ENCODE measurements around the gene REEP2. TPM values are rescaled to one million over a fixed set of nuclear protein-coding genes. Genes with fewer than 3 reads are reported as not detected.

REEP2 gene
- polyA plus RNA-seq, 2 of the 4 experiments (the other 2 are of a cell fraction): 4.6 to 5.1 TPM

DNA sequence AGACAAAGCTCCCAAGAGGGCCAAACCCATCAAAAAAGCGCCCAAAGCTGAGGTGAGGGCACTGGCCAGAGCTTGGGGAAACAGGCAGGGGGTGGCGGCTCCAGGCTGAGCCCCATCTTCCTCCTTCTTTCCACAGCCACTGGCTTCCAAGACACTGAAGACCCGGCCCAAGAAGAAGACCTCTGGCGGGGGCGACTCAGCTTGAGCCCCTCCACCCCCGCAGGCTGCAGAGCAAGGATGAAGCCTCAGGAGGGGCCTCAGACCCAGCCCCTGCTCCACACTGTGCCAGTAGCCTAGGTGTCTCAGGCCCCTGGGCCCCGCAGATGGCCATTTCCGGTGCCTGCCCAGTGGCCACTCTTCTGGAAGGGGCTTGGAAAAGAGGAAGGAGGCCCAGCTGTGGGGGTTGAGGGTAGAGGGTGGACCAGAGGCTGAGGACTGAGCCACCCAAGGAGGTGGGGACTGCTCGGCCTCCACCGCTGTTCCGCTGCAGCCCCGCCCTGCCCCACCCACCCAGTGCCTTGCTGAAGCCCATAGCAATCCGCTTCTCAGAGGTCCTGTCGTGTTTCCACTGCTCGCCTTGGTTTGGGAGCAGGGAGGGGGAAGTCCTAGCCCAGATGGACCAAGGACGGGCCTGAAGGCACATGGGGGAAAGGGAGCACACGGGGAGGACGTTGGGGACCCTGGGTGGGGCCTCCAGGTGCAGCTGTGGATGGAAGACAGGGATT lies 6.9 kb downstream of the REEP2 start:
- POLR2A ChIA-PET: no interaction called here
- FAIRE-seq: no peak
- WGBS (ENCODE audit: missing lambda C conversion rate): 70% methylated on average over 11 of the region's 18 CpGs
- Histone ChIP-seq H3K4me3 (no peak overlapping the region), H3K4me2 (no peak overlapping the region), H3K27ac (no peak overlapping the region), H3K4me1 (peaks cover 9% of the 10 kb centered on the region; the same call in 1 of the 3 replicates), H3K9me3 (no peaks in the 10 kb centered on the region)
- no peak for ATAC-seq
- TF ChIP-seq CHD4 (IDR thresholded peaks at IDR 0.05; ENCODE audit: borderline replicate concordance) (no peak), MAZ (IDR thresholded peaks at IDR 0.05; ENCODE audit: borderline replicate concordance, low read depth, low read length) (no peak), HDAC2 (IDR thresholded peaks at IDR 0.05) (no peak)
- CTCF ChIA-PET: interaction anchor here (0.6 to 10.5 kb wide), 6 partner anchors 10 to 313 kb away, joined by 3 to 203 read pairs (median 4); partner anchors contain the start of gene EGR1
- no peak for DNase-seq (ENCODE audit: low read depth in 1 of 2, low spot score in 1 of 2)

DNA sequence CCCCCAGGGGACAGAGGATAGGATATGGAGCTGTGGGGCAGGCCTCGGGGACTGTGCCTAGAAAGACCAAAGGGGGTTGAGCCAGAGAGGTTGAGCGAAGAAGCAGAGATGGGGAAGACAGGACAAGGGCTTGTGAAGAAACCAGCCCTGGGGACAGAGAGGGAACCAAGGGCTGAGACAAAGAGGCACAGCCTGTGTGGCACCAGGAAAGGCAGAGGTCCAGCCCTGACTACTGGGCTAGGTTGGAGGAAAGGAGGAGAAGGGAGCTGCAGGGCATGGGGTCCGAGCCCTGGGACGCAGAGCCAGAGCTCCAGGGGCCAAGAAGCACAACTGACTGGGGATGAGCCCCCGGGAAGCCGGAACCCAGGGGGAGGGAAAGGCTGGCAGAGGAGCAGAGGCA lies 9.2 kb downstream of the REEP2 start:
- ChIA-PET POLR2A (interaction anchor here (0.6 to 2.3 kb wide), 2 partner anchors 16 to 227 kb away, joined by 4 to 13 read pairs; partner anchors contain the start of gene EGR1), CTCF (interaction anchor here (0.8 to 10.5 kb wide), 11 partner anchors 12 to 268 kb away, joined by 3 to 203 read pairs (median 17); partner anchors contain the start of gene EGR1)
- H3K4me3 ChIP-seq: no peak overlapping the region
- 76% methylated on average over 6 of the region's 6 CpGs for whole genome bisulfite sequencing (ENCODE audit: missing lambda C conversion rate)
- no peak for FAIRE-seq
- no peaks in the 10 kb centered on the region for H3K9me3 ChIP-seq
- H3K4me1 ChIP-seq: peaks cover 9% of the 10 kb centered on the region; the same call in 1 of the 3 replicates
- no peak for ATAC-seq
- H3K27ac ChIP-seq: no peak overlapping the region
- no peak for DNase-seq (ENCODE audit: low read depth in 1 of 2, low spot score in 1 of 2)
- TF ChIP-seq ZSCAN20 (CRISPR knock-in tag; IDR thresholded peaks at IDR 0.05) (no peak), MAZ (IDR thresholded peaks at IDR 0.05; ENCODE audit: borderline replicate concordance, low read depth, low read length) (no peak), TFCP2L1 (CRISPR knock-in tag; IDR thresholded peaks at IDR 0.05) (no peak), RCOR1 (IDR thresholded peaks at IDR 0.05; ENCODE audit: low read depth, low read length) (no peak), PHF8 (IDR thresholded peaks at IDR 0.05; ENCODE audit: borderline replicate concordance, low read depth) (no peak)
- TF ChIP-seq, protein P1, sequence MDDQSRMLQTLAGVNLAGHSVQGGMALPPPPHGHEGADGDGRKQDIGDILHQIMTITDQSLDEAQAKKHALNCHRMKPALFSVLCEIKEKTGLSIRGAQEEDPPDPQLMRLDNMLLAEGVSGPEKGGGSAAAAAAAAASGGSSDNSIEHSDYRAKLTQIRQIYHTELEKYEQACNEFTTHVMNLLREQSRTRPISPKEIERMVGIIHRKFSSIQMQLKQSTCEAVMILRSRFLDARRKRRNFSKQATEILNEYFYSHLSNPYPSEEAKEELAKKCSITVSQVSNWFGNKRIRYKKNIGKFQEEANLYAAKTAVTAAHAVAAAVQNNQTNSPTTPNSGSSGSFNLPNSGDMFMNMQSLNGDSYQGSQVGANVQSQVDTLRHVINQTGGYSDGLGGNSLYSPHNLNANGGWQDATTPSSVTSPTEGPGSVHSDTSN (IDR thresholded peaks at IDR 0.05): no peak
- H3K4me2 ChIP-seq: no peak overlapping the region

DNA sequence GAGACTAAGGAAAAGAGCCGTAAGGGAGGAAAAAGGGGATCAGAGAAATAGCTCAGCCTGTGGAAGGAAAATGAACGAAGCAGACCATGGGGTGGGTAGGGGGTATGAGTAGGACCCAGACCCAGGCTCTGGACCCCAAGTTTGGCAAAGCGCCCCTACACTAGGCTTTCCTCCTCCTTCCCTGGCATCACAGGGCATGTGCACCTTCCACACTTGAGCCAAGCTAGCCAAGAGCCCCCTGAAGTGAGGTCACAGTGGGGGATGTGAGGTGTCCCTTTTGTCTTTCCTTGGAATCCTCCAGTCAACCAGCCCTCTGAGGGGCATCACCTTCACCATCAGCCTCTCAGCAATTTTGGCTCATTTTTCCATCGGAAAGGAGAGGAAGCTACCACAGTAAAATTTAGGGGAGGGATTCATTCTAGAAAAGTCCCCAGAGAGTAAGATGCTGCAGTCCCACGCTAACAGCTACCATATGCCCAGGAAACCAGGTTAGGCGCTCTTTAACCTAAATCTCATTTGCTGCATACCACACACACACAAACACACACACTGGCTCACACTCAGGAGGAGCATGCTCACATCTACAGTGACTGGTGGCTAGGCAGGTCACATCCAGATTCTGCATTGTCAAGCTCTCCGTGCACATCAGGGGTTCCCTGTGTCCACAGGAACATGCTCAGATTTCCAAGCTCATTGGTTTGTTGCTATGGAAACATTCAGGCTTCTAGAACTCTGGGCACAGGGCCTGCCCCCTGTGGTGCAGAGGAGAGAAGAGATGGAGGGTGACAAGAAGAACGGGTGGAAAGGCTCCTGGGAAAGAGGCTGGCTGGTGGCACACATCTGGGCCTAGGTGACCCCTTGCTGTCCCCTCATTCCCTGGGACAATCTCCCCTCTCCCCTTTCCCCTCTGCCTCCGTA lies 9.9 kb downstream of the REEP2 start:
- H3K9me3 ChIP-seq: no peaks in the 10 kb centered on the region
- peak; percentile 9 to 22; a peak in 3 of 6 replicates for ATAC-seq

More for the DNA sequence above, 9.9 kb downstream of the REEP2 start:
- no peak for FAIRE-seq
- TF ChIP-seq, protein P2, sequence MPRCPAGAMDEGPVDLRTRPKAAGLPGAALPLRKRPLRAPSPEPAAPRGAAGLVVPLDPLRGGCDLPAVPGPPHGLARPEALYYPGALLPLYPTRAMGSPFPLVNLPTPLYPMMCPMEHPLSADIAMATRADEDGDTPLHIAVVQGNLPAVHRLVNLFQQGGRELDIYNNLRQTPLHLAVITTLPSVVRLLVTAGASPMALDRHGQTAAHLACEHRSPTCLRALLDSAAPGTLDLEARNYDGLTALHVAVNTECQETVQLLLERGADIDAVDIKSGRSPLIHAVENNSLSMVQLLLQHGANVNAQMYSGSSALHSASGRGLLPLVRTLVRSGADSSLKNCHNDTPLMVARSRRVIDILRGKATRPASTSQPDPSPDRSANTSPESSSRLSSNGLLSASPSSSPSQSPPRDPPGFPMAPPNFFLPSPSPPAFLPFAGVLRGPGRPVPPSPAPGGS (IDR thresholded peaks at IDR 0.05): no peak
- TF ChIP-seq POLR2AphosphoS2 (conservative IDR thresholded peaks at IDR 0.05; ENCODE audit: low read length) (no peak), SMC3 (IDR thresholded peaks at IDR 0.05) (no peak)
- peak in 1 of 2 experiments; percentile 34 for DNase-seq (ENCODE audit: low read depth in 1 of 2, low spot score in 1 of 2)
- Histone ChIP-seq H3K27ac (no peak overlapping the region), H3K4me3 (no peak overlapping the region), H3K4me1 (peaks cover 9% of the 10 kb centered on the region; the same call in 1 of the 3 replicates), H3K4me2 (no peak overlapping the region)
- ChIA-PET POLR2A (interaction anchor here (0.6 to 2.3 kb wide), 3 partner anchors 15 to 228 kb away, joined by 4 to 13 read pairs (median 5); partner anchors contain the start of gene EGR1), CTCF (interaction anchor here (0.5 to 10.5 kb wide), 29 partner anchors 9 to 812 kb away, joined by 3 to 203 read pairs (median 7); partner anchors contain the start of genes EGR1, KDM3B and REEP2)
- WGBS (ENCODE audit: missing lambda C conversion rate): 75% methylated on average over 9 of the region's 9 CpGs
